Measurements from ENCODE around the gene MTHFSD.

DNA sequence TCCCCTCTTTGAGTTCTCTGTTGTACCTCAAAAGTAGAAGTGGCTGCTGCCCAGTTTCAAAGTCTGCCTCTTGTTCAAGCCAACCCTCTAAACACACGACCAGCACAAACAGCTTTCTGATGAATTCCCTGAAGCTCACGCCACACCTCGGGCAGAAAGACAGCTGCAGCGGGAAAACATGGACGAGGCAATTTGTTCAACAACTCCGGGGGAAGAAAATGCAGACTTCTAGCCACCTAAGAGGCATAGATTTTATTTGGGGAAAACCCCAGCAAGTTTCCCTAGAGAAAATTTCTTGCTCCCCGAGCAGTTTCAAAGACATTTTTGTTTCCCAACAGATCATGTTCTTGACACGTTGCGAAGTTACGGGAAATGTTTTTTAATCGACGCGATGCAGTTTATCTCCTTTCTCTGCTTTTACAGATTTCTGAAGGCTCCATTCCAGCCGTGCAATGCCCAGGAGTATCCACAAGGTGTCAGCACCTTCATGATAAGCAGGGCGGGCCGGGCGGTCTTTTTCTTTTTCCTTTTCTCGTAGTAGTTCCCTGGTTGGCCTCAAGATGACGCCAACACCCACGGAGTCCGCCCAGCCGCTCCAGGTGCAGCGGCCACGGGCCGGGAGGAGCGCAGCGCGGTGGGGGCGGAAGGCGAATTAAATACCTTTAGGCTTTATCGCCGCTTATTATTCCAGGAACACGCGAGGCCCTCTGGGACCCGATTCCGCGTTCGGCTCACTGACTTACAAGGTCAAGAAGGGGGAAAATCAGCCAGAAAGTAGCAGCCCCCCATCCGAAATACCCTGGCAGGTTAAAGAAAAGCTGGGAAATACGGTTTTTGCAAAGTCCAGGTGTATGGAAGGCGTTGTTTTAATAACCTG lies 8.7 kb upstream of the MTHFSD start:
- TF ChIP-seq, protein P1, sequence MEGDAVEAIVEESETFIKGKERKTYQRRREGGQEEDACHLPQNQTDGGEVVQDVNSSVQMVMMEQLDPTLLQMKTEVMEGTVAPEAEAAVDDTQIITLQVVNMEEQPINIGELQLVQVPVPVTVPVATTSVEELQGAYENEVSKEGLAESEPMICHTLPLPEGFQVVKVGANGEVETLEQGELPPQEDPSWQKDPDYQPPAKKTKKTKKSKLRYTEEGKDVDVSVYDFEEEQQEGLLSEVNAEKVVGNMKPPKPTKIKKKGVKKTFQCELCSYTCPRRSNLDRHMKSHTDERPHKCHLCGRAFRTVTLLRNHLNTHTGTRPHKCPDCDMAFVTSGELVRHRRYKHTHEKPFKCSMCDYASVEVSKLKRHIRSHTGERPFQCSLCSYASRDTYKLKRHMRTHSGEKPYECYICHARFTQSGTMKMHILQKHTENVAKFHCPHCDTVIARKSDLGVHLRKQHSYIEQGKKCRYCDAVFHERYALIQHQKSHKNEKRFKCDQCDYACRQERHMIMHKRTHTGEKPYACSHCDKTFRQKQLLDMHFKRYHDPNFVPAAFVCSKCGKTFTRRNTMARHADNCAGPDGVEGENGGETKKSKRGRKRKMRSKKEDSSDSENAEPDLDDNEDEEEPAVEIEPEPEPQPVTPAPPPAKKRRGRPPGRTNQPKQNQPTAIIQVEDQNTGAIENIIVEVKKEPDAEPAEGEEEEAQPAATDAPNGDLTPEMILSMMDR (IDR thresholded peaks at IDR 0.05): peak; percentile 100
- TF ChIP-seq ZFX (IDR thresholded peaks at IDR 0.05; ENCODE audit: borderline replicate concordance): no peak

Data from 22Rv1 (cell line).